ENCODE results near the gene BICDL1. TPM values are rescaled to one million over a fixed set of nuclear protein-coding genes. Genes with fewer than 3 reads are reported as not detected.

The BICDL1 gene
- total and polyA plus RNA-seq, 2 donors (not counting 3 experiments of a cell fraction or from before 2014, with no cell fraction given): 0.19 TPM; not detected in 1

- H3K4me2 ChIP-seq (ENCODE audit: insufficient read depth, low read length): no peak overlapping the region
- no peaks in the 10 kb centered on the region for H4K20me1 ChIP-seq (replicated peaks; ENCODE audit: control insufficient read depth, extremely low read depth, insufficient read depth, low read length)
- H3K9ac ChIP-seq (replicated peaks; ENCODE audit: extremely low read depth, insufficient read depth, low read length): no peak overlapping the region
- dilution Hi-C loops (cut with MboI; ENCODE audit: extremely low pct_ligation_motif_present, low sequenced_read_pairs) (no loop called here), intact Hi-C loops (cut with micrococcal nuclease) (no loop called here)
- H3K27ac ChIP-seq (ENCODE audit: insufficient read depth, low read depth, low read length): no peak overlapping the region
- no TSS peak for BruUV-seq (replicated peaks)
- FAIRE-seq: no peak
- DNase-seq (ENCODE audit: low read depth, low spot score): no peak
- ChIA-PET CTCF (no interaction called here), POLR2A (no interaction called here)
- H3K36me3 ChIP-seq (ENCODE audit: control insufficient read depth in 2 of 2, extremely low read depth in 1 of 2, insufficient read depth in 2 of 2, low read length in 2 of 2): no peaks in the 10 kb centered on the region
- no peak overlapping the region for H2AFZ ChIP-seq (ENCODE audit: low read depth, low read length)
- no peak overlapping the region for H3K4me3 ChIP-seq (replicated peaks in 1 of 3; ENCODE audit: insufficient read depth in 1 of 3, low read depth in 1 of 3, low read length in 3 of 3)
- no peaks in the 10 kb centered on the region for H3K27me3 ChIP-seq (ENCODE audit: control insufficient read depth in 2 of 2, insufficient read depth in 2 of 2, low read length in 2 of 2)
- TF ChIP-seq, protein P1, sequence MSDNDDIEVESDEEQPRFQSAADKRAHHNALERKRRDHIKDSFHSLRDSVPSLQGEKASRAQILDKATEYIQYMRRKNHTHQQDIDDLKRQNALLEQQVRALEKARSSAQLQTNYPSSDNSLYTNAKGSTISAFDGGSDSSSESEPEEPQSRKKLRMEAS (IDR thresholded peaks at IDR 0.05; ENCODE audit: insufficient read depth, insufficient read length): no peak
- TF ChIP-seq FOS (IDR thresholded peaks at IDR 0.05; ENCODE audit: borderline replicate concordance, insufficient read depth, low read length) (no peak), GATA2 (IDR thresholded peaks at IDR 0.05; ENCODE audit: insufficient read depth, insufficient read length, low read depth, low read length) (no peak), CTCF (IDR thresholded peaks at IDR 0.05; ENCODE audit: extremely low read depth in 1 of 2, insufficient read depth in 1 of 2, low read depth in 1 of 2, low read length in 2 of 2) (no peak), EZH2 (IDR thresholded peaks at IDR 0.05; ENCODE audit: borderline replicate concordance, low read depth, low read length, severe bottlenecking) (no peak), JUN (IDR thresholded peaks at IDR 0.05; ENCODE audit: borderline replicate concordance, insufficient read depth, insufficient read length, low read depth) (no peak), MYC (IDR thresholded peaks at IDR 0.05; ENCODE audit: low read depth, low read length) (no peak), POLR2AphosphoS5 (IDR thresholded peaks at IDR 0.05; ENCODE audit: insufficient read depth, low read depth, low read length) (no peak), POLR2A (IDR thresholded peaks at IDR 0.05; ENCODE audit: low read depth, low read length) (no peak)
- no peaks in the 10 kb centered on the region for H3K9me1 ChIP-seq (replicated peaks; ENCODE audit: control insufficient read depth, extremely low read depth, insufficient read depth, low read length)
- H3K4me1 ChIP-seq (ENCODE audit: control insufficient read depth, extremely low read depth, insufficient read depth, low read length): no peaks in the 10 kb centered on the region
- H3K9me3 ChIP-seq (replicated peaks; ENCODE audit: control insufficient read depth, insufficient read depth, low read length): no peaks in the 10 kb centered on the region
- no peaks in the 10 kb centered on the region for H3K79me2 ChIP-seq (ENCODE audit: control insufficient read depth, insufficient read depth, low read length)
Measured at GRCh38 chr12:119957135-119957534, 31.9 kb upstream of the BICDL1 start.

Measured in endothelial cell of umbilical vein (primary cell).